ENCODE measurements around the gene UACA.
"Not testable (repeated sequence)": the region's sequence is repeated elsewhere in the genome, so short reads cannot be mapped to it uniquely, and the experiment has no call there.

Gene UACA

GRCh38 chr15:70625011-70625410 is 138.3 kb downstream of the UACA start:
- no peak for DNase-seq

DNA sequence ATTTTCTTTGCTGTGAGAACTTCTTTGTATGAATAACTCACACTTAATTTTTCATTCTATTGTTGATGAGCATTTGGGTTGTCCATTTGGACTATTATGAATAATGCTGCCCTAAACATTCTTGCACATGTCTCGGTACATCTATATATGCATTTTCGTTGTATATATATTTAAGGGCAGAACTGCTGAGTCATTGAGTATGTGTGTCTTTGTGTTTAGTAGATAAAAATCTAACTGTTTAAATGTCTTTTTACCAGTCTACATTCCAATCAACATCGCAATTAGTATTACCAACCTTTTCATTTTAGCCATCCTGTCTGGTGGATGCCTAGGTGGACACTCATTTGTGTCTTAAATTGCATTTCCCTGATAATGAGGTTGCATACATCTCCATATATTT is 144.4 kb downstream of the UACA start:
- no peak for DNase-seq

DNA sequence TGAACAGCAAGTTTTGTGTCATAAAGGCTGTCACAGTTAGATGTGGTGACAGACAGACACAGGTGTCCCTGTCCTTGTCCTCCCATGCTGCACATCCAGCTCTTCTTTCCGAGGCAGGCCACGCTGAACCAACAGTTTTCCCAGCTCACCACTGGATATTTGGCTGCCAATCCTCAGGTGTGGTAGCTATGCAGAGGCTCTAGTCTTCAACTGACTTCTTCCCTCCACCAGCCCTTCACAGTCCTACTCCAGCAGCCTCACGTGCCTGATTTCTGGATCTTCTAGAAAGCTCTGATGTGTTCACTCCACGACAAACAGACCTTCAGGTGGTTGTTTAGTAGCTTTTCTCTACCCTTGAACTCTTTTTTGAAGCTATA is 145.5 kb downstream of the UACA start:
- DNase-seq = no peak

DNA sequence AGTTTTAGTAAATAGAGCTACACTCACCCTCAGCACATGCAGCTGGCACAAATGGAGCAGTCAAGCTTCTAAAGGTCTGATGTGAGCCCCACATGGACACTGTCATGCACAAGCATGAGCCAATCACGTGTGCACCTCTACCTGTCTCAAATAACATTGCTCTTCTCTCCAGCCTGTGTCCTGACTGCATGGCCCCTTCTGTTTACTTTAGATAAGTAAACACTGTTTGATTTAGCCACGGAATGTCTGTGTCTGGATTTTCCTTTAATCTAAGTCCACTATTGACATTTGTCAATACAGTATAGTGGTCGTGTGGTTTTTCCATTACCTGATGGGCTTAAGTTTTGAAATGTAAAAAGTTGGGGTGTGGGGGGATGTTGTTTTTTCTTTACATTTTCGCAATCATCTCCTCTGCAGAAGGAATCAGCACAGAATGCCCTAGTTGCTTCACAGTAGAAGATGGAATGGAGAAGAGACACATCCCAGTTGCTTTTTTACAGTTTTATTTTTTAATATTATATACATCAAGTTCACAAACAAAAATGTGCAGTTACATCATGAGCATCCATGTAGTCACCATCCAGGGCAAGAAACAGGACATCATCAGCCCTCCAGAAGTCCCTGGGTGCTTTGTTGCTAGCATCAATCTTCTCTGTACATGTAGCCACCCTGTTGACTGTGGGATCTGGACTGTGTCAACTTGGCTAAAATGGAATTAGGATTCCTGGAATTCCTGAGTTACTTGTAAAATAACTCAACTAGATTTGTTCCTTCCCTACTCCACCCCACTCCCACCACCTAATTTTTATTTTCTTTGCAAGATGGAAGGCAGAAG is 146.1 kb downstream of the UACA start:
- DNase-seq = no peak

DNA sequence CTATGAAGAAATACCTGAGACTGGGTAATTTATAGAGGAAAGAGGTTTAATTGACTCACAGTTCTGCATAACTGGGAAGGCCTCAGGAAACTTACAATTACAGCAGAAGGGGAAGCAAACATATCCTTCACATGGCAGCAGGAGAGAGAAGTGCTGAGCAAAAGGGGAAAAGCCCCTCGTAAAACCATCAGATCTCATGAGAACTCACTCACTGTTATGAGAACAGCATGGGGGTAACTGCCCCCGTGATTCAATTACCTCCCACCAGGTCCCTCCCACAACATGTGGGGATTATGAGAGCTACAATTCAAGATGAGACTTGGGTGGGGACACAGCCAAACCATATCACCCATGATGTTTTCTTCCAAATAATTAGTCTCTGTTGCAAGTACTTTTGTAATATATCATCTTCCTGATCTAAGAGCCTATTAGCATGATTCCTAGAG is 147.0 kb downstream of the UACA start:
- DNase-seq = not testable (repeated sequence)

DNA sequence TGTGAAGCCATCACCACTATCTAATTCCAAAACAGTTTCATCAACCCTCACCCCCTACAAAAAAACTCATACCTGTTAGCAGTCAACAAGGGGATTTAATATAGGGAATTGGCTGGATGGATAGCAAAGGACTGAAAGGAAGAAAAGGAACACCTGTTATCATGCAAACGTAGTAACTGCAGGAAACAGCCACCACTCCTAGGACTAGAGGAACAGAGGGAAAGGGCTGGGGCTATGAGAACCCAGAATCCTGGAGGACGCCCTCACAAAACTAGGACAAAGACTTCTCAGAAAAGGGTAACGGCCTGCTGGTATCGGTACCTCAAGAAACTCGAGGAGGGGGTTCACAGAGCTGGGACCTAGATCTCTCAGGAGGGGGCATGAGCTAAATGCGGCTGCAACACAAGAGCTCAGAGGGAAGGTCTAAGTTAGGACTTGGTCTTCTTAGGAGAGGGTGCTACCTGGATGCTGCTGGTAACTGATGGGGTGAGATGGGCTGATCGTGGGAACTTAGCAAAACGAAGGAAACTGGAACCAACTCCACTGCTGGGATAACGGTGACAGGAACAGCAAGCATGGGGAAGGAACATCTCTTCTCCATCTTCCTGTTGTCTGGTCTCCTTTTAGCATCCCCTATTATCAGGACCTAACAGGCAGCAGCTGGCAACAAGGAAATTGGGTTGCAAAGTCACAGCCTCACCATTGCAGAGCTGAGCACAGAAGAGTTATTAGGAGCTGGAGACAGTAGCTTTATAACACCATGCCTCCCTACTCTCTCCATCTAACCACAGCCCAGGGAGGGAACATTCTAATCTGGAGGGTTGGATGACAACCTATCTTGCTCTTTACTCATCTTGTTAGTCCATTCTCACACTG is 147.7 kb downstream of the UACA start:
- no peak for DNase-seq

- no peak for DNase-seq
Observed at GRCh38 chr15:70614221-70614620, 149.1 kb downstream of the UACA start.

DNA sequence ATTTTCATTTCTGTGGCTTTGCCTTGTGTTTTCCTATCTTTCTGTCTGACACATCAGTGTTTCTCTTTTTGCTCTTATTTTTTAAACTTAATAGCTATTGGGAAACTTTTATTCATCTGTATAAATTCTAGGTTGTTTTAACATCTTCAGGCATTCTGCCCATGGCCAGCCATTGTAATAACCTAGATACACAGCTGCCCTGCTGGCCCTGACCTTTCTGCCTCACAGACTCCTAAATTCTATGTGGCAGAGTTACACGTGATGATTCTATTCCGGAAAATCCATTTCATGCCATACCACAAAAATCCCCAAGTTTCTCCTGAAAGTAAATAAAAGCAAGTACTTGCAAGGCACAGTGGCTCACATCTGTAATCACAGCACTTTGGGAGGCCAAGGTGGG is 150.1 kb downstream of the UACA start:
- DNase-seq = no peak

DNA sequence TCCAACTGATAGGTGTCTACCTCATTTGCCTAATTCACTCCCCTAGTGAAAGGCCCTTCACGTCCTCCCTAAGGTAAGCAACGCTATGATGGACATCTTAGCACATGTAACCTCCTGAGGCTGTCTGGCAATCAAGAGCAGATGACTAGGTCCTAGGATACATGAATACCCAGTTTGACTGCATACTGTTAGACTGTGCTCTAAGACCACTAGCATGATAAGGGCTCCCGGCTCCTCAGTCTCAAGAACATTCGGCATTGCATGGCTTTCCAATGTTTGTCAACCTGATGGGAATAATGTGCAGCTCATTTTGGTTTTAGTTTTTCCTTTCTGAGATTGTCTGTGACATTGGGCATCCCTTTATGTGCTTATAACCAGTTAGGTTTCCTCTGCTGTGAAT is 152.1 kb downstream of the UACA start:
- no peak for DNase-seq

DNA sequence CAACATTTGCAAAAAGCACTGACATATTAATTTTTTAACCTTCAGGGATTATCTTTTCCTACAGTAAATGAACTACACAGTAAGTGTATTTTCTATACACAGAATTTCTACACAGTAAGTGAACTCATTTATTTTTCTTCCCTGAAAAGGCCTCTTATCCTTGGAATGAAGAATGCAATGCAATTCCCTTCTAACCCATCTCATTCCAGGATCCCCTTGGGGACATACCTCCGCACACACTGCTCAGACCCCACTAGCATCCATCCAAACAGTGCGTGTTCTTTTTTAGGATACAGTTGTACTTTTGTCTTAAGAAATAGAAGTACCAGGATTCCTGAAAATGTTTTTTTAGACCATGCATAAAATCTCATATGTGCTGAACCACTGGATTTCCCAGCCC is 152.8 kb downstream of the UACA start:
- no peak for DNase-seq

DNA sequence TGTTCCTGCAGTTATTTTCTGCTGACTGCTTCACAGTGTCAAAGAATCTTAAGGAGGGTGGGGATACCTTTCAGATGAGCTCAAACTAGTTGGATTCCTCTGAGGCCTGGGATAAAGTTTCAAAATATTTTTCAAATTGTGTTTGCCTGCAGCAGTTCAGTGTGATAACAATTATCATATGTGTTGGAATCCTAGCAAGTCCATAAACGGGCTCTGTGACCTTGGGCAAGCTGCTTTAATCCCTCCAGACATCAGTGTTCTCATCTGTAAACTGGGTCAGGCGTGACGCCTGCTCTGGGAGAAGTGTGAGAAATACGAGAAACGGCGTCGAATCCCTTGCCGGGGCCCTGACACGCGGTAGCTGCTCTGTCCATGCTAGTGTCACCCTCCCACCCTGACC is 153.5 kb downstream of the UACA start:
- DNase-seq = no peak

GRCh38 chr15:70608144-70608543 is 155.2 kb downstream of the UACA start:
- no peak for DNase-seq

DNA sequence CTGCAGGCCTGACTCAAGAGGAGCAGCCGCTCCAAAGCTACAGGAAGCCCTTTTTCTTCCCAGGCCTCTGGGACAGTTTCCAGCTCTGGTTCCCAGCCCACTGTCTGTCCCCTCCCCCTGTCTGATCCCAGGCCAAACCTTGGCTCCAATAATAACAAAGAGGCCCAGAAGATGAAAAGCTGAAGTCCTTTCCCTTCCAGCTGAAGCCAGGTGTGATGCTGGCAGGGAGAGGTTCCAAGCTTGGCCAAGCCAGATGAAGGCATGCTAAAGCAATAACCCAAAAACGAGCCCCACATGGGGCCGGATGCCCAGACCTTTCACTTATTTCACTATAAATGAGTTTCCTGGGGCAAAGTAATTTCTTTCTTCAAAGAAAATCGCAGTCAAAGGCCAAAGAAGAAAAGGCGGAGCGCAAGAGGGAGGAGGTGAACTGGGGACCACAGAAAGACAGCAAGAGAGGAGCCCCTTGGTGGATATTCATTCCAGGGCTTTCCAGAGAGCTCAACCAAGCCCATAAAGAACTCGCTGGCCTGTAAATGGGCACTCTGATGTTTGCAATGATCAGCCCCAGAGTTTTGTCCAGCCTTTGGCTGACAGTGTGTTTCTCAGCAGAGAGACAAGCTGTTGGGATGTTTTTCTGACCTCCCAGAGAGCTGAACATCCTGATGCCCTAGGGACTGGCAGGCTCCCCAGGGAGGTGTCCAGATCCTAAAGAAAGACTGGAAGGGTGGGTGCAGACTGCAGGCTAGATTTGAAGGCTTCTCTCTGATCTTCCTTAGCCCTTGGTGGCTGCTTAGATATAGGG is 157.6 kb downstream of the UACA start:
- DNase-seq = no peak

DNA sequence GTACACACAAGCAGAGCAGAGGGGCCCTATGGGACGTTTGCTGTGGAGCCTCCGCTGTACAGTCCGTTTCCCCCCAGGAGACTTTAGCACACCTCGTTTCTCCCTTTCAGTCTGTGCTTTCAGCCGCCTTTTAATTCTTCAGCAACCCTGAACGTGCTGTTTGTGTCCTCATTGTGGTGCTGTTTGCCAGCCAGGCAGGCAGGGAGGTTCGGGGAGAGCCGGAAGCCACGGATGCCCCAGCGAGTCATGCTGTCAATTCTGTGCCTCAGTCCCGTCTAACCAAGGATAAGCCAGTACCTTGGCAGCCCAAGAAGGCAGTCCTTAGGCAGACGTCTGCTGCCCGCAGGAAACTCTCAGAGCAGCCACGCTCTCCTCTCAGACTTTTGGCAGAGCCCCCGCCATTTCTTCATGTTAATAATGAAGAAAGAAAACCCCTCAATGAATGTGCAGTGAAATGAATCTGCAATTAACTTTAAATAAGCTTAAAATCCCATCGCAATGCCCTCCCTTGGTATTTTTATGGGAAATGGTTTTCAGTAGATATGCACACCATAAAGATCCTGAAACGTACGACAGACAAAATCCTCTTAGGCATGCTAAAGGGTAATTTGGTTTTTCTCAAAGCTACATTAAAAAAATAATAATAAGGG is 158.6 kb downstream of the UACA start:
- no peak for DNase-seq

Measured in activated CD8-positive, alpha-beta memory T cell treated with anti-CD3 and anti-CD28 coated beads, Interleukin-2, amount 50 U/mL, for 4 hours (primary cell).